Measurements from ENCODE around the gene REC8.
A peak's percentile ranks its signal among the peaks of the same experiment; 100 is the strongest.

Gene REC8

DNA sequence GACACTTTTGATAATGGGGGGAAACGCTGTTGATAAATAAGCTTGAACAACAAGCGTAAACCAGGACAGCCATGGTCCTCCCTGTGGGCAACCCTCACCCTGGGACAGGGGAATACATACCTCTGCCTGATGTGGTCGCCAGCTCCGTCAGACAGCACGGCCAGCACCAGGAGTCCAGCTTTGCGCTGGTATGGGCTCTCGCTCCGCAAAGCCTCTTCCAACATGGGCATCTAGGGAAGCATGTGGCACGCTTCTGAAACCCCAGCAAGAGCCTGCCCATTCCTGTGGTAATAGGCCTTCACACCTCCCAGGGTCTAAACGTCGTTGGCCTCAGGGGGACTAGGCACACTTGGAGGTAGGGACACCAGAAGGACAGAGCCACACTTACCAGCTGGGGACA is 13.9 kb downstream of the REC8 start:
- H4K8ac ChIP-seq (ENCODE audit: low read depth, low read length) = no peak overlapping the region
- no peak for DNase-seq

GRCh38 chr14:24186831-24187538 is 15.1 kb downstream of the REC8 start:
- peaks cover 13% of the 10 kb centered on the region for H3K36me3 ChIP-seq (ENCODE audit: control insufficient read depth, insufficient read depth, low read length)
- H3K79me2 ChIP-seq (ENCODE audit: control insufficient read depth, insufficient read depth, low read length) = peaks cover 11% of the 10 kb centered on the region
- no peak overlapping the region for H2AK5ac ChIP-seq (ENCODE audit: low read length)
- H4K8ac ChIP-seq (ENCODE audit: low read depth, low read length) = no peak overlapping the region
- no peak overlapping the region for H3K18ac ChIP-seq (ENCODE audit: low read length)
- H2BK120ac ChIP-seq (ENCODE audit: low read depth, low read length) = no peak overlapping the region
- H3K27ac ChIP-seq (ENCODE audit: low read depth, low read length) = no peak overlapping the region
- H3K4ac ChIP-seq (ENCODE audit: low read depth, low read length) = no peak overlapping the region
- no peak overlapping the region for H2BK5ac ChIP-seq (ENCODE audit: low read length)
- no peak overlapping the region for H3K23ac ChIP-seq (ENCODE audit: low read length)
- no CpG with 5 or more reads among the region's 10 CpGs for WGBS (ENCODE audit: extremely low coverage, insufficient coverage, low lambda C conversion rate)
- no peak for DNase-seq
- H2BK15ac ChIP-seq (replicated peaks; ENCODE audit: low read depth) = no peak overlapping the region
- H3K4me2 ChIP-seq (ENCODE audit: low read length) = no peak overlapping the region
- no peak overlapping the region for H4K5ac ChIP-seq (ENCODE audit: low read length)
- H3K79me1 ChIP-seq (ENCODE audit: low read length) = peaks cover 12% of the 10 kb centered on the region
- no peak overlapping the region for H3K4me3 ChIP-seq (ENCODE audit: low read length)
- no peak overlapping the region for H3K9ac ChIP-seq (ENCODE audit: low read length)
- H3K56ac ChIP-seq (ENCODE audit: low read length) = no peak overlapping the region
- peaks cover 6% of the 10 kb centered on the region for H3K4me1 ChIP-seq (ENCODE audit: control insufficient read depth, low read depth, low read length)
- H3K27me3 ChIP-seq (ENCODE audit: insufficient read depth, low read length, poor library complexity) = no peaks in the 10 kb centered on the region

More for the DNA sequence above, 13.9 kb downstream of the REC8 start:
- no peak overlapping the region for H3K56ac ChIP-seq (ENCODE audit: low read length)
- H2BK5ac ChIP-seq (ENCODE audit: low read length) = no peak overlapping the region
- no CpG with 5 or more reads among the region's 11 CpGs for WGBS (ENCODE audit: extremely low coverage, insufficient coverage, low lambda C conversion rate)
- H3K4me1 ChIP-seq (ENCODE audit: control insufficient read depth, low read depth, low read length) = peaks cover 6% of the 10 kb centered on the region
- no peak overlapping the region for H3K23ac ChIP-seq (ENCODE audit: low read length)
- H3K9ac ChIP-seq (ENCODE audit: low read length) = no peak overlapping the region
- H3K4ac ChIP-seq (ENCODE audit: low read depth, low read length) = no peak overlapping the region
- H2AK5ac ChIP-seq (ENCODE audit: low read length) = no peak overlapping the region
- H3K36me3 ChIP-seq (ENCODE audit: control insufficient read depth, insufficient read depth, low read length) = peaks cover 21% of the 10 kb centered on the region
- H4K5ac ChIP-seq (ENCODE audit: low read length) = no peak overlapping the region
- H2BK120ac ChIP-seq (ENCODE audit: low read depth, low read length) = no peak overlapping the region
- no peak overlapping the region for H2BK15ac ChIP-seq (replicated peaks; ENCODE audit: low read depth)
- H3K4me3 ChIP-seq (ENCODE audit: low read length) = no peak overlapping the region
- peaks cover 11% of the 10 kb centered on the region for H3K79me2 ChIP-seq (ENCODE audit: control insufficient read depth, insufficient read depth, low read length)
- H3K79me1 ChIP-seq (ENCODE audit: low read length) = peaks cover 12% of the 10 kb centered on the region
- no peaks in the 10 kb centered on the region for H3K27me3 ChIP-seq (ENCODE audit: insufficient read depth, low read length, poor library complexity)
- no peak overlapping the region for H3K4me2 ChIP-seq (ENCODE audit: low read length)
- no peak overlapping the region for H3K27ac ChIP-seq (ENCODE audit: low read depth, low read length)
- H3K18ac ChIP-seq (ENCODE audit: low read length) = no peak overlapping the region

DNA sequence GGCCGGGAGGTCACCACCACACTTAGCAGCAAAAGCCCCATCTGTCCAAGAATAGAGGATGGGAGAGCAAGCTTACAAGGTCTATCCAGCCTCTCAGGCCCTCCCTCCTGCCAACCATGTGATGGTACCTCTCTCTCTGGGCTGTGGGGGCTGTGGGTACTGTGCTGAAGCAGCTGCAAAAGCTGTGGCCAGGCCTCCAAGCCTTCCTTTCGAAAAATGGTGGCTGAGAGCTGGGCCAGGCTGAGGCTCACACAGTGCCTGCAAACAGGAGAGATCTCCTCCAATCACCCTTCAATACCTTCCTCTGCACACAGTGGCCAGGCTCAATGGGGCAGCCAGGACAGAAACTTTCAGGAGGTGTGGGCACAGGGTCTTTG is 15.6 kb downstream of the REC8 start:
- H4K8ac ChIP-seq (ENCODE audit: low read depth, low read length) = no peak overlapping the region
- H3K4me1 ChIP-seq (ENCODE audit: control insufficient read depth, low read depth, low read length) = peaks cover 6% of the 10 kb centered on the region
- peaks cover 11% of the 10 kb centered on the region for H3K79me2 ChIP-seq (ENCODE audit: control insufficient read depth, insufficient read depth, low read length)
- peak overlapping the region; percentile 74 for H3K4me2 ChIP-seq (ENCODE audit: low read length)
- no peak overlapping the region for H4K5ac ChIP-seq (ENCODE audit: low read length)
- H3K27me3 ChIP-seq (ENCODE audit: insufficient read depth, low read length, poor library complexity) = no peaks in the 10 kb centered on the region
- no peak overlapping the region for H3K27ac ChIP-seq (ENCODE audit: low read depth, low read length)
- peaks cover 16% of the 10 kb centered on the region for H3K36me3 ChIP-seq (ENCODE audit: control insufficient read depth, insufficient read depth, low read length)
- H3K23ac ChIP-seq (ENCODE audit: low read length) = no peak overlapping the region
- H3K9ac ChIP-seq (ENCODE audit: low read length) = peak overlapping the region; percentile 95
- no peak overlapping the region for H2BK15ac ChIP-seq (replicated peaks; ENCODE audit: low read depth)
- H2BK120ac ChIP-seq (ENCODE audit: low read depth, low read length) = no peak overlapping the region
- H3K4ac ChIP-seq (ENCODE audit: low read depth, low read length) = no peak overlapping the region
- WGBS (ENCODE audit: extremely low coverage, insufficient coverage, low lambda C conversion rate) = no CpG with 5 or more reads among the region's 2 CpGs
- H3K56ac ChIP-seq (ENCODE audit: low read length) = no peak overlapping the region
- H3K4me3 ChIP-seq (ENCODE audit: low read length) = no peak overlapping the region
- H3K18ac ChIP-seq (ENCODE audit: low read length) = no peak overlapping the region
- H3K79me1 ChIP-seq (ENCODE audit: low read length) = peaks cover 12% of the 10 kb centered on the region
- no peak overlapping the region for H2AK5ac ChIP-seq (ENCODE audit: low read length)
- no peak for DNase-seq
- H2BK5ac ChIP-seq (ENCODE audit: low read length) = no peak overlapping the region

GRCh38 chr14:24188251-24189058 is 16.6 kb downstream of the REC8 start, which contains the start of gene IPO4:
TSS of gene IPO4 (minus strand) at chr14:24188816. CDS start at chr14:24188787, 29 bp downstream.
- peaks cover 11% of the 10 kb centered on the region for H3K79me2 ChIP-seq (ENCODE audit: control insufficient read depth, insufficient read depth, low read length)
- peaks cover 12% of the 10 kb centered on the region for H3K79me1 ChIP-seq (ENCODE audit: low read length)
- no CpG with 5 or more reads among the region's 65 CpGs for WGBS (ENCODE audit: extremely low coverage, insufficient coverage, low lambda C conversion rate)
- H2BK5ac ChIP-seq (ENCODE audit: low read length) = no peak within 1 kb of the TSS
- peak within 1 kb of the TSS; percentile 72 for H3K23ac ChIP-seq (ENCODE audit: low read length)
- peak within 1 kb of the TSS; percentile 88 for H4K5ac ChIP-seq (ENCODE audit: low read length)
- H2BK120ac ChIP-seq (ENCODE audit: low read depth, low read length) = no peak within 1 kb of the TSS
- H2BK15ac ChIP-seq (replicated peaks; ENCODE audit: low read depth) = no peak within 1 kb of the TSS
- H3K4me1 ChIP-seq (ENCODE audit: control insufficient read depth, low read depth, low read length) = peaks cover 6% of the 10 kb centered on the region
- H4K8ac ChIP-seq (ENCODE audit: low read depth, low read length) = peak within 1 kb of the TSS; percentile 78
- H3K9ac ChIP-seq (ENCODE audit: low read length) = peak within 1 kb of the TSS; percentile 95
- peak within 1 kb of the TSS; percentile 75 for H3K27ac ChIP-seq (ENCODE audit: low read depth, low read length)
- H3K4me2 ChIP-seq (ENCODE audit: low read length) = peak within 1 kb of the TSS; percentile 74
- peak within 1 kb of the TSS; percentile 99 for H3K56ac ChIP-seq (ENCODE audit: low read length)
- H3K18ac ChIP-seq (ENCODE audit: low read length) = peak within 1 kb of the TSS; percentile 44
- no peaks in the 10 kb centered on the region for H3K27me3 ChIP-seq (ENCODE audit: insufficient read depth, low read length, poor library complexity)
- H3K4me3 ChIP-seq (ENCODE audit: low read length) = peak within 1 kb of the TSS; percentile 89
- peaks cover 13% of the 10 kb centered on the region for H3K36me3 ChIP-seq (ENCODE audit: control insufficient read depth, insufficient read depth, low read length)
- no peak within 1 kb of the TSS for H3K4ac ChIP-seq (ENCODE audit: low read depth, low read length)
- H2AK5ac ChIP-seq (ENCODE audit: low read length) = no peak within 1 kb of the TSS
- DNase-seq = peak; percentile 99

- Histone ChIP-seq H3K23ac (ENCODE audit: low read length) (no peak overlapping the region), H2BK15ac (replicated peaks; ENCODE audit: low read depth) (no peak overlapping the region), H3K27me3 (ENCODE audit: insufficient read depth, low read length, poor library complexity) (no peaks in the 10 kb centered on the region), H3K56ac (ENCODE audit: low read length) (peak overlapping the region; percentile 37), H3K4me3 (ENCODE audit: low read length) (no peak overlapping the region), H3K4me2 (ENCODE audit: low read length) (no peak overlapping the region), H4K8ac (ENCODE audit: low read depth, low read length) (peak overlapping the region; percentile 78), H3K9ac (ENCODE audit: low read length) (peak overlapping the region; percentile 56), H3K4ac (ENCODE audit: low read depth, low read length) (no peak overlapping the region), H3K27ac (ENCODE audit: low read depth, low read length) (no peak overlapping the region), H3K18ac (ENCODE audit: low read length) (no peak overlapping the region), H4K5ac (ENCODE audit: low read length) (peak overlapping the region; percentile 88), H2BK120ac (ENCODE audit: low read depth, low read length) (no peak overlapping the region), H3K79me1 (ENCODE audit: low read length) (peaks cover 12% of the 10 kb centered on the region), H2BK5ac (ENCODE audit: low read length) (no peak overlapping the region), H3K4me1 (ENCODE audit: control insufficient read depth, low read depth, low read length) (peaks cover 6% of the 10 kb centered on the region), H3K36me3 (ENCODE audit: control insufficient read depth, insufficient read depth, low read length) (peaks cover 13% of the 10 kb centered on the region), H2AK5ac (ENCODE audit: low read length) (no peak overlapping the region), H3K79me2 (ENCODE audit: control insufficient read depth, insufficient read depth, low read length) (peaks cover 11% of the 10 kb centered on the region)
- no CpG with 5 or more reads among the region's 3 CpGs for WGBS (ENCODE audit: extremely low coverage, insufficient coverage, low lambda C conversion rate)
- DNase-seq = no peak
Measured at GRCh38 chr14:24189059-24189375, 17.1 kb downstream of the REC8 start.

All from mesendoderm (in vitro differentiated cells).